NT2/D1 (cell line): ENCODE results near the gene DNMT3A.

Experiments used
- SUZ12 ChIP-seq: IDR thresholded peaks from 2 replicates; pipeline ENCODE4 v1.6.1; 2011; ENCODE audit not compliant: insufficient read length, insufficient read depth; ENCODE audit errors: extremely low read depth
- ZNF274 ChIP-seq: IDR thresholded peaks from 2 replicates; pipeline ENCODE4 v1.6.1; 2011; ENCODE audit warnings: mild to moderate bottlenecking, low read depth, low read length

DNA sequence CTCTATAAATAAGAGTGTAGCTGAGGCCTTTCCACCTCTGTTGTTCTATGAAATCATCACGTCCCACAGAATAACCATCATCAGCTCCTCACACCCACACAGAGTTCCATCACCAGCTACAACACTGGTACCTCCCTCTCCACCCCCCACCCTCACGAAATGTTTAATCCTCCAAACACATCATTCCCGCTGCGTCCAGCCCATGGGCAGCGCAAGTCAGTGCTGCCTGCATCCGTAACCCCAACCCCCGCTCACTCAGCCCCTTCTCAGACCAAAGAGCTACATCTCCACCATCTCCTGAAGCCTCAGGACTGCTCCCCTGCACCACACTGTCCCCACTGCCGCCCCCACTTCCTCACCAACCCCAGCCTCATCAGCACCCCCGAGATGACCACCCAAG is 19.4 kb downstream of the DNMT3A start:
- TF ChIP-seq ZNF274 (no peak), SUZ12 (no peak)
